GM18909 (cell line): ENCODE data around the gene TRIP6.
"Not testable (repeated sequence)": the region's sequence is repeated elsewhere in the genome, so short reads cannot be mapped to it uniquely, and the experiment has no call there.

Experiments used
- ATAC-seq: cut with Tn5 transposase; IDR thresholded peaks from one replicate; pipeline ENCODE4 v1.9.1; 2021; ENCODE audit warnings: mild to moderate bottlenecking; ENCODE audit not compliant: unreplicated experiment, poor library complexity

Gene TRIP6

GRCh38 chr7:100902638-100903037 is 35.5 kb downstream of the TRIP6 start:
- ATAC-seq, result no peak

DNA sequence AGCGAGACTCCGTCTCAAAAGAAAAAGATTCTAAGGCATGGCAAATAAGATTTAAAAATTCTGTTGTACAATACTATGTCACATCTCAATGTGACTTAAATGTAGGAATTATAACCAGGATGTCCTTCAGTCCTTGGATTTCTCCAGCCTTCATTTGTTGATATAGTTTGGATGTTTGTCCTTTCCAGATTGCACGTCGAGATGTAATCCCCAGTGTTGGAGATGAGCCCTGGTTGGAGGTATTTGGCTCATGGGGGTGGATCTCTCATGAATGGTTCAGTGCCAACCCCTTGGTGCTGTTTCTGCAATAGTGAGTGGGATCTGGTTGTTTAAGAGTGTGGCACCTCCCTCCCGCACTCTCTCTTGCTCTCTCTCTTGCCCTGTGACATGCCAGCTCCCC is 41.3 kb downstream of the TRIP6 start:
- ATAC-seq, result no peak

DNA sequence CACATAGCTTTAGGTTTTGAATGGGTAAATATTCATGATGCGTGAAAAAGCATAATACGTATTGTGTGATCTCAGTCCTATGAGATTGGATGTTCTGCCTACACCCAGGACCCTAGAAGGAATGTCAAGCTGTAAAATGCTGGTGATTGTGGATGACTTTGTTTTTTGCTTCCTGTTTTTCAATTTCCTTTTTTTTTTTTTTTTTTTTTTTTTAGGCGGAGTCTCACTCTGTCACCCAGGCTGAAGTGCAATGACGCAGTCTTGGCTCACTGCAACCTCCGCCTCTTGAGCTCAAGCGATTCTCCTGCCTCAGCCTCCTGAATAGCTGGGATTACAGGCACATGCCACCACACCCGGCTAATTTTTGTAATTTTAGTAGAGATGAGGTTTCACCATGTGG is 43.3 kb downstream of the TRIP6 start:
- not testable (repeated sequence) for ATAC-seq

- ATAC-seq, result no peak
These were observed 44.3 kb downstream of the TRIP6 start for GRCh38 chr7:100911484-100911883.

DNA sequence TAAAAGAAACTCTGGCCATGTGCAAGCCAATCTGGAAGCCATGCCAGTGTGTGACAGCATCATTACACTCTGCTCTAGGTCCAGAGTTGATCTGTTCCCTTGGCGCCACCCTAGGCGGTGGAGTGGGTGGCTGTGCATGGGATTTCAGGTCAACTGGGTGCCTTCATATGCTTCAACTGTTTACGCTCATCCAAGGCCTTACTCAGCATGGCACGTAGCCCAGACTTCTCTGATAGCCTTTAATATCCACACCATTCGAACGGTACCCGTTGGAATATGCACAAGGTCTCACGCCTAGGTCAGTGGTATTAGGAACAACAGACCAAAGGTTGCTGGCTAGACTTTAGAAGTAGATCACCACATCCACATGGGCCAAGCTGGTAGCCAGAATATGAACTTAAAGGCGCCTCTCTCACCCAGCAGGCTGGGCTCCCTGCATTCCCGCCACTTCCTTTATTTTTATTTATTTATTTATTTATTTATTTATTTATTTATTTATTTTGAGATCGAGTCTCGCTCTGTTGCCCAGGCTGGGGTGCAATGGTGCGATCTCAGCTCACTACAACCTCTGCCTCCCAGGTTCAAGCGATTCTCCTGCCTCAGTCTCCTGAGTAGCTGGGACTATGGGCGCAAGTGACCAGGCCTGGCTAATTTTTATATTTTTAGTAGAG is 47.2 kb downstream of the TRIP6 start:
- ATAC-seq, result no peak

GRCh38 chr7:100914879-100915447 is 47.8 kb downstream of the TRIP6 start:
- ATAC-seq, result no peak

GRCh38 chr7:100919335-100919734 is 52.1 kb downstream of the TRIP6 start:
- not testable (repeated sequence) for ATAC-seq

- not testable (repeated sequence) for ATAC-seq
These were observed 52.7 kb downstream of the TRIP6 start for GRCh38 chr7:100919779-100920437.

DNA sequence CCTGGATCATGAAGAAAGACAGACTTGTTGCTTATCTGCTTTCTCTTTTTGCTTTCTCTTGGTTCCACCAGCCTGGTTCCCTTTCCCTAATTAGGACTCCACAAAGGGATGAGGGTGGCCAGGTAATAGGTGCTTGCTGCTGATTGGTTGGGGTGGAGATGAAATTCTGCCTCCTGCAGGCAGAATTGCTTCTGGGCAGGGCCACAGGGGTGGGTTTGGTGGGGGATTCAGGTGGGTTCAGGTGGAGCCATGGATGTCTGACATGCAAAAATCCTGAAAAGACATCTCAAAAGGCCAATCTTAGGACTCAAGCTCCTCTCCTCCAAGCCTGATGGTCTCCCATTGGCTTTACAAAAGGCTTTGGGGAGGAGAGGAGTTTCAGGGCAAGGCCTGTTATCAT is 53.9 kb downstream of the TRIP6 start:
- ATAC-seq, result no peak
